Panc1 (cell line): ENCODE results near the gene MEX3A. TPM values are rescaled to one million over a fixed set of nuclear protein-coding genes. Genes with fewer than 3 reads are reported as not detected.

ENCODE experiments used
- ATAC-seq: fragments of 200-7000 bp; cut with Tn5 transposase; 2 replicates; pipeline ENCODE4 v1.9.1; 2020; ENCODE audit warnings: mild to moderate bottlenecking, moderate library complexity
- BruUV-seq: library from RNA; stranded (reverse); fragments of 400-500 nt; replicated peaks from 2 replicates; lab custom pipeline; 2021; lab: Mats Ljungman, UMichigan
- CTCF ChIA-PET: fragments of 300-600 bp; sonication (Branson Sonifier 250); formaldehyde crosslinking; loops from one replicate; lab custom pipeline; 2022; ENCODE audit warnings: antibody characterized with exemption; lab: Charles Lee
- POLR2A ChIA-PET: fragments of 300-600 bp; sonication (Branson Sonifier 250); formaldehyde crosslinking; loops from one replicate; lab custom pipeline; 2022; ENCODE audit warnings: antibody characterized with exemption; lab: Charles Lee
- DNase-seq: peaks from one replicate; pipeline ENCODE4 v3.0.0-alpha.2; 2010; ENCODE audit warnings: low read depth, low spot score
- H3K27ac ChIP-seq: 2 replicates; pipeline ENCODE4 v1.5.1; 2011; ENCODE audit warnings: mild to moderate bottlenecking, low read length, inconsistent platforms
- H3K27me3 ChIP-seq: fragments of 200-500 bp; sonication (Bioruptor generic); 2 replicates; pipeline ENCODE4 v1.6.0; 2014; ENCODE audit warnings: low read length, inconsistent platforms; ENCODE audit not compliant: control insufficient read depth, insufficient read depth
- H3K36me3 ChIP-seq: fragments of 200-500 bp; sonication (Bioruptor generic); 2 replicates; pipeline ENCODE4 v1.5.1; 2014; ENCODE audit warnings: inconsistent platforms, mild to moderate bottlenecking, low read length, moderate library complexity; ENCODE audit not compliant: control insufficient read depth, insufficient read depth
- H3K4me1 ChIP-seq: 2 replicates; pipeline ENCODE4 v1.5.1; 2011; ENCODE audit warnings: inconsistent platforms, mild to moderate bottlenecking, low read length, moderate library complexity; ENCODE audit not compliant: control insufficient read depth, insufficient read depth
- H3K4me3 ChIP-seq, 2 experiments: 2 replicates each; pipeline ENCODE4 v1.5.1; 2011 to 2012; ENCODE audit warnings: low read depth in 2 of 2, low read length in 2 of 2, mild to moderate bottlenecking in 2 of 2, inconsistent platforms in 1 of 2, moderate library complexity in 1 of 2
- H3K9me3 ChIP-seq: fragments of 200-500 bp; sonication (Bioruptor generic); 2 replicates; pipeline ENCODE4 v1.5.1; 2014; ENCODE audit warnings: low read depth, mild to moderate bottlenecking, inconsistent platforms, low read length, moderate library complexity; ENCODE audit not compliant: control insufficient read depth, insufficient read depth
- CTCF ChIP-seq: fragments of 450-650 bp; IDR thresholded peaks from 2 replicates; pipeline ENCODE4 v1.5.1; 2017; ENCODE audit warnings: mild to moderate bottlenecking
- POLR2AphosphoS5 ChIP-seq: IDR thresholded peaks from 2 replicates; pipeline ENCODE4 v1.6.1; 2012; ENCODE audit warnings: mild to moderate bottlenecking, low read depth, low read length, moderate library complexity
- REST ChIP-seq, 2 experiments: IDR thresholded peaks; 2 replicates each; pipeline ENCODE4 v1.6.1; 2011 to 2012; ENCODE audit warnings: low read depth in 2 of 2, control low read depth in 1 of 2, low read length in 1 of 2, mild to moderate bottlenecking in 1 of 2, moderate library complexity in 1 of 2; ENCODE audit not compliant: insufficient read depth in 1 of 2
- SIN3A ChIP-seq: IDR thresholded peaks from 2 replicates; pipeline ENCODE4 v1.6.1; 2012; ENCODE audit warnings: low read depth, mild to moderate bottlenecking, low read length, moderate library complexity, borderline replicate concordance; ENCODE audit not compliant: insufficient read depth
- TCF7L2 ChIP-seq: IDR thresholded peaks from 2 replicates; pipeline ENCODE4 v1.6.1; 2011; ENCODE audit warnings: mild to moderate bottlenecking, low read depth, low read length, inconsistent platforms
- in situ Hi-C: cut with HindIII; loops from 2 replicates; pipeline ENCODE4 v1.10.0; 2016; ENCODE audit warnings: low sequenced_read_pairs, low pct_unique_long_range_greater_than_20kb
- intact Hi-C: fragments of 100-400 bp; cut with micrococcal nuclease; formaldehyde crosslinking; loops from one replicate; pipeline ENCODE4 v1.10.0; 2022; ENCODE audit not compliant: unreplicated experiment
- total RNA-seq: library from RNA; stranded (reverse); gene quantifications from one replicate; pipeline ENCODE4 v1.2.1, GENCODE V29; 2021; ENCODE audit not compliant: unreplicated experiment

Gene MEX3A
- total RNA-seq, 1 experiment from 2014 or later, result 15.8 TPM

- POLR2A ChIA-PET, result no interaction called here
- H3K4me3 ChIP-seq, result no peak overlapping the region
These were observed 3.5 kb downstream of the MEX3A start for GRCh38 chr1:156078728-156079127.

GRCh38 chr1:156077430-156077760, 4.9 kb downstream of the MEX3A start:
- CTCF ChIA-PET, result no interaction called here
- no peak for ATAC-seq
- no peak for TF ChIP-seq POLR2AphosphoS5
- no peak for TF ChIP-seq SIN3A
- no peak for TF ChIP-seq REST (IDR thresholded peaks at IDR 0.05; ENCODE audit: insufficient read depth in 1 of 2, low read depth in 2 of 2, low read length in 1 of 2)
- no peak for TF ChIP-seq CTCF
- no peak for TF ChIP-seq TCF7L2
- Histone ChIP-seq H3K27me3 (no peaks in the 10 kb centered on the region), H3K36me3 (no peaks in the 10 kb centered on the region; the same call in 1 of the 2 replicates), H3K27ac (no peak overlapping the region), H3K9me3 (no peaks in the 10 kb centered on the region), H3K4me1 (peaks cover 14% of the 10 kb centered on the region), H3K4me3 (no peak overlapping the region)
- no TSS peak for BruUV-seq
- in situ Hi-C loops, result no loop called here
- intact Hi-C loops, result no loop called here
- POLR2A ChIA-PET, result no interaction called here
- no peak for DNase-seq

More at GRCh38 chr1:156078728-156079127, 3.5 kb downstream of the MEX3A start:
- in situ Hi-C loops (no loop called here), intact Hi-C loops (no loop called here)
- H3K36me3 ChIP-seq, result no peaks in the 10 kb centered on the region; the same call in 1 of the 2 replicates
- H3K9me3 ChIP-seq, result no peaks in the 10 kb centered on the region
- H3K27ac ChIP-seq, result no peak overlapping the region
- DNase-seq, result no peak
- TF ChIP-seq TCF7L2 (no peak), POLR2AphosphoS5 (no peak), SIN3A (no peak), CTCF (no peak), REST (IDR thresholded peaks at IDR 0.05; ENCODE audit: insufficient read depth in 1 of 2, low read depth in 2 of 2, low read length in 1 of 2) (no peak)
- CTCF ChIA-PET, result interaction anchor here (0.7 kb wide), 1 partner anchor 140 kb away, joined by 3 read pairs; no protein-coding TSS in a partner anchor
- no TSS peak for BruUV-seq
- no peak for ATAC-seq
- H3K4me1 ChIP-seq, result peaks cover 14% of the 10 kb centered on the region
- no peaks in the 10 kb centered on the region for H3K27me3 ChIP-seq
